Measurements from ENCODE around the gene ADAMTS10.

DNA sequence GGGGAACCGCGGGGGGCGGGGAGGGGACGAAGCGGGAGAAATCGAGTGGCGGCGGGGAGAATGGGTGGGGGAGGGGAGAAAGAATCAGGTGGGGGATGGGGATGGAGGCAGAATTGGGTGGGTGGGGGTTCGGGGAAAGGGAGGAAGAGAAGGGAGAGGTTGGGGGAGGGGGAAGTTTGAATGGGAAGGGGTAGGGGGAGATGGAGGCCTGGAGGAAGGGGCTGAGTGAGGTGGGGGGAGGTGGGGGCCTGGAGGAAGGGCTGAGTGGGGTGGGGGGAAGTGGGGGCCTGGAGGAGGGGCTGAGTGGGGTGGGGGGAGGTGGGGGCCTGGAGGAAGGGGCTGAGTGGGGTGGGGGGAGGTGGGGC is 403 bp upstream of the ADAMTS10 start:
- TF ChIP-seq, protein P1, sequence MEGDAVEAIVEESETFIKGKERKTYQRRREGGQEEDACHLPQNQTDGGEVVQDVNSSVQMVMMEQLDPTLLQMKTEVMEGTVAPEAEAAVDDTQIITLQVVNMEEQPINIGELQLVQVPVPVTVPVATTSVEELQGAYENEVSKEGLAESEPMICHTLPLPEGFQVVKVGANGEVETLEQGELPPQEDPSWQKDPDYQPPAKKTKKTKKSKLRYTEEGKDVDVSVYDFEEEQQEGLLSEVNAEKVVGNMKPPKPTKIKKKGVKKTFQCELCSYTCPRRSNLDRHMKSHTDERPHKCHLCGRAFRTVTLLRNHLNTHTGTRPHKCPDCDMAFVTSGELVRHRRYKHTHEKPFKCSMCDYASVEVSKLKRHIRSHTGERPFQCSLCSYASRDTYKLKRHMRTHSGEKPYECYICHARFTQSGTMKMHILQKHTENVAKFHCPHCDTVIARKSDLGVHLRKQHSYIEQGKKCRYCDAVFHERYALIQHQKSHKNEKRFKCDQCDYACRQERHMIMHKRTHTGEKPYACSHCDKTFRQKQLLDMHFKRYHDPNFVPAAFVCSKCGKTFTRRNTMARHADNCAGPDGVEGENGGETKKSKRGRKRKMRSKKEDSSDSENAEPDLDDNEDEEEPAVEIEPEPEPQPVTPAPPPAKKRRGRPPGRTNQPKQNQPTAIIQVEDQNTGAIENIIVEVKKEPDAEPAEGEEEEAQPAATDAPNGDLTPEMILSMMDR (IDR thresholded peaks at IDR 0.05) = no peak
- no peak for TF ChIP-seq POLR2A (IDR thresholded peaks at IDR 0.05)

Data from heart left ventricle (tissue), 13 donors.